Ramos (cell line): ENCODE data around the gene FAM117B.

Experiments
- in situ Hi-C: fragments of 300-500 bp; cut with MboI; formaldehyde crosslinking; loops from one replicate; pipeline ENCODE4 v1.14.3; 2022; ENCODE audit warnings: low sequenced_read_pairs; ENCODE audit not compliant: unreplicated experiment

Gene FAM117B

DNA sequence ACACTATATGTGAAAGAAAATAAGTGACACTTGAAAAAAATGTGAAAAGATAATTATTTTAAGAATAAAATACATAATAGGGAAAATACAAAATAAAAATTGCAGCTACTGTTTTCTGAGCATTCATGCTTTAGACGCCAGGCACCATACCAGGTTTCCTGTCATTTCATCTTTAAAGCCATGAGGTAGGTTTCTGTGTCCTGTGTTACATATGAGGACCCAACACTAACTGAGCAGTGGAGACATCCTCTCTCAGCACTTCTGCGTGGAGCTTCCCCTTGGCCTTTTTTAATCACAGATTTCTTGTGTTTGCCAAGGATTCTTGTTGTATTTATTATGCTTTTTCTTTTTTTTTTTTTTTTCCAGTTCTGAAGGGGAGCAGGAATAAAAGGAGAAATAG lies 117.3 kb downstream of the FAM117B start:
- in situ Hi-C loops = no loop called here

- in situ Hi-C loops = no loop called here
Measured at GRCh38 chr2:202754936-202755335, 120.2 kb downstream of the FAM117B start.

DNA sequence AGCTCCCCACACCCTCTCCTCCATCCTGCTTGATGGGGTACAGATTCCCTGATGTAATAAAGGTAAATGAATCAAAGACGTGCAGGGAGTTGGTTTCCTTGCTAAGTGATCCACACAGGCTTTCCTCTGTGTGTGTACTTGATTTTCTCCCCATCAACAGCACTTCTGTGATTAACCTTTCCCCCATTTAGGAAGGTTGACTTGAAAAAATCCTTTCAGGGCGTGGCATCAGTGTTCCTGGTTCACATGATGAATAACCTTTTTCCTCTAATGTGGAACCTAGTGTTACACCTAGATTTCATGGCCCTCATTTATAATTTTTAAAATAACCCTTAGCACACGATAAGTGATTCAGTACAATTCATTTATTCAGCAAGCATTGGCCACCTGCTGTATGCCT lies 121.8 kb downstream of the FAM117B start:
- in situ Hi-C loops = no loop called here

- in situ Hi-C loops = no loop called here
Measured at GRCh38 chr2:202757339-202757738, 122.6 kb downstream of the FAM117B start.

DNA sequence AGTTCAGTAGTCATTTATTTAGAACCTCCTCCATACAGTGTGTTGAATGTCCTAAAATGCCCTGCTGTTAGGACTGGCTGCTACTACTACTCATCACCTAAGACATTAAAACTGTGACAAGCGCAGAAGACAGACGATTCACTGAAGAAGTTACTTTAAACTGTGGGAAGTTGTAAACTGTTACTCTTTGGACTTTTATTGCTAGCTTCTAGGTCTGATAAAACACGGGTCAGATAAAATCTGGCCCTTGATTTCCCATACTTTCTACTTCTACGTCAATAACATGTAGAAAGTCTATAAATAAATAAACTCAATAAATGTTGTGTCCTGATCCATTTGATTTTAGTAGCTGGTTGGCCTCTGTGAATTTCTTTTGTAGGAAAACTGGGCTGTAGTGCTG lies 123.4 kb downstream of the FAM117B start:
- in situ Hi-C loops = no loop called here

DNA sequence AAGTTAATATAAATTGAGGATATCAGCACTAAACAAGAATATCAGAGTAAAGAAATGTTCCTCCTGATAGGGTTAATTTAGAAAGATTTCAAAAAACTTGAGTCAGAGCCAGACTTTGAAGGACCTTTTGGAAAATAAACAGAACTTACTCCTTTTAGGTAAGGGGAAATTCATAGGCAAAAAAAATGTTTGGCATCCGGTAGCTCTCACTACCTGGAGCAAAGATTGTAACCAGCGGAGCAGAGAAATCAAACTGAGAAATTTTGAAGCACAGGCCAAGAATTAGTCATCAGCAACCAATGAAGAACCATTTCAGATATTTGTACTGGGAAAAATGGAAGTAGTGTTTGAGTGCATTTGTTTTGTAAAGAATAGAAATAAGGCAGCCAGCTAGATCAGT lies 123.8 kb downstream of the FAM117B start:
- in situ Hi-C loops = no loop called here

DNA sequence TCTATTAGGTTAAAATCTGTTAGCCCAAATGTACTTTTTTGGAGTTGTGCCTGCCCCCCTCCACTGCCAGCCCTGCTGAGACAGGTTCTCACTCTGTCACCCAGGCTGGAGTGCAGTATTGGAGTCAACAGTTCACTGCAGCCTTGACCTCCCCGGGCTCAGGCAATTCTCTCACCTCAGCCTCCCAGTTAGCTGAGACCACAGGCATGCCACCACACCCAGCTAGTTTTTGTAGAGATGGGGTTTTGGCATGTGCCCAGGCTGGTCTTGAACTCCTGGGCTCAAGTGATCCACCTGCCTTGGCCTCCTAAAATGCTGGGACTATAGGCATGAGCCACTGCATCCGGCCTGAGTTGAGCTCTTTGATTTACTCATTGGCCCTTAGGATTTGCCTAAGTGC lies 126.1 kb downstream of the FAM117B start:
- in situ Hi-C loops = no loop called here

DNA sequence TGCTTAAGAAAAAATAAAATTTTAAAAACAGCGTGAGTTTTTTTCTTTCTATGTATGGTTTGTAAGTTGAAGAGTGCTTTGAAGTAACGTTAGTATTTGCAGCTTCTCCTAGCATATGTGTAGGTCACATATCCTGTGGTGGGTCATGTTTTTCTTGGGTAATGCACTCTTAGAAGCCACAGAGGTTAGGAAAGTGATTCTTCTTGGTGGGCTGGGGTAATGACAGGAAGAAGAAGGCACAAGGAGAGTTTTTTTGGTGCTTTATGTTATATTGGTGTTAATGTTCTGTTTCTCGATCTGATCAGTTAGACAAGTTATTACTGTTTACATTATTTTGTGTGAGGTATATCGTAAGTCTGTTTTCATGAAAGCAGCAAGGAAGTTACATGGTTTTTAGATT lies 127.8 kb downstream of the FAM117B start:
- in situ Hi-C loops = no loop called here

- in situ Hi-C loops = no loop called here
Measured at GRCh38 chr2:202763916-202764315, 129.1 kb downstream of the FAM117B start.

DNA sequence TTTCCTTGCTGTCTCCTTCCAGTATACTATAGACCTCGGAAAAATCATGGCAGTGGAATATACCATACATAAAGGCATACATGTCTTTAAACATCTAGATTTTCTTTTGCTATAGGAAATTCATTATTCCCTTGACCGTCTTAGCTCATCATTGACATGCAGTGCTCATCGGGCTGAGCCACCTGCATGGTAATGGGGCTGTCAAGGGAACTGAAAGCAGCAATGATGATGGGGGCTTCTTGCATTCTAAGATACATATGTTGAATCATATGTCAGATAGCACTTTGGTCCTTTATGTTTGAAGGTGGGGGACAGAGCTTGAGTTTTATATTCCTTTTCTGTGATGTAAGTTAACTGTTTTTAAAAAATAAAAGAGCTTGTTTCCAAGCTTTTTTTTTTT lies 130.2 kb downstream of the FAM117B start:
- in situ Hi-C loops = no loop called here

DNA sequence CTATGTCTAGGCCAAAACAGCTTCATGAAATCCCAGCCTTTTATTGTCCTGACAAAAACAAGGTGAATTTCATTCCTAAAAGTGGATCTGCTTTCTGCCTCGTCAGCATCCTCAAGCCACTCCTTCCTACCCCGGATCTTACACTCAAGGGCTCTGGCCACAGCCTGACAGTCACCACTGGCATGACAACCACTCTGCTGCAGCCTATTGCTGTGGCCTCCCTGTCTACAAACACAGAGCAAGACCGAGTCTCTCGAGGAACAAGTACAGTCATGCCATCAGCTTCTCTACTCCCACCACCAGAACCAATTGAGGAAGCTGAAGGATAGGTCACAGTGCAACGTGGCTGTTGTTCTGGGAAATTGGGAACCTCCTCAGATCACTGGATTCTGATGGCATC lies 130.7 kb downstream of the FAM117B start:
- in situ Hi-C loops = no loop called here

DNA sequence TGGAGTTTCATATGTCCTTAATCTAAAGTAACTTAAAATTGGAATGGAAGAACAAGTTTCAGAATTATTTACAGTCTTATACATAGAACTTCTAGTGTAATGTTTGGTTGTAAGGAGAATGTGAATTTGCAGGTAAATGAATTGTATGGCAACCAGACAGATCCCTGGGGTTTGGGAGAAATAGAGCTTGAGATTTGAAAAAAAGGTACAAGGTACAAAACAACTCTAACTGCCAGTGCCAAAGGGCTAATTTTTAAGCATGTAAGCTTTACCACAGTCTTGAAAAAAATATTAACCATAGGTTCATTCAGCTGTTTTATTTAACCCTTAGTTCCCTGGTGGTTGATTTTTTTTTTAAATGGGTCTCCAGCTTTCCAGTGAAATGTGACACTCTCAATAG lies 133.5 kb downstream of the FAM117B start:
- in situ Hi-C loops = no loop called here

DNA sequence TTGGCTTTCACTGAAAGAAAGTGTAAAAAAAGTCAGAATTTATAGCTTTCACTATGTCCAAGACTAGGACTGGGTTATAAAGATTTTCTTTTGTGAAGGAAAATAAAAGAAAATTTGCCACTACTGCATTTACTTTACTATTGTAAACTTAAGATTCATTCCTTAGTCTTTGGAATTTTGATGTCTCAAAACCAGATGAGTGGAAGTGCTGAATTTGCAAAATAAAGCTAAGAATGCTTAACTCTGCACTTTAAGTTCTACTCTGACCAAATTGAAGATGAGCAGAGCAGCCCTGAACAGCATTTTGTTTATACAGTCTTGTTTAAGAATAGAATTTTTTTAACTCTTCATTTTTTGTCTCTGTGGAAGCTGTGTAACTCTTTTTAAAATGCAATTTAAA lies 134.4 kb downstream of the FAM117B start:
- in situ Hi-C loops = no loop called here

GRCh38 chr2:202771336-202771735 lies 136.6 kb downstream of the FAM117B start:
- in situ Hi-C loops = no loop called here

- in situ Hi-C loops = no loop called here
Measured at GRCh38 chr2:202771741-202772460, 137.1 kb downstream of the FAM117B start.

- in situ Hi-C loops = no loop called here
Measured at GRCh38 chr2:202773301-202773973, 138.7 kb downstream of the FAM117B start.

GRCh38 chr2:202774104-202774503 lies 139.3 kb downstream of the FAM117B start:
- in situ Hi-C loops = no loop called here

- in situ Hi-C loops = no loop called here
Measured at GRCh38 chr2:202778217-202778616, 143.4 kb downstream of the FAM117B start.

GRCh38 chr2:202780514-202781021 lies 145.8 kb downstream of the FAM117B start:
- in situ Hi-C loops = no loop called here

DNA sequence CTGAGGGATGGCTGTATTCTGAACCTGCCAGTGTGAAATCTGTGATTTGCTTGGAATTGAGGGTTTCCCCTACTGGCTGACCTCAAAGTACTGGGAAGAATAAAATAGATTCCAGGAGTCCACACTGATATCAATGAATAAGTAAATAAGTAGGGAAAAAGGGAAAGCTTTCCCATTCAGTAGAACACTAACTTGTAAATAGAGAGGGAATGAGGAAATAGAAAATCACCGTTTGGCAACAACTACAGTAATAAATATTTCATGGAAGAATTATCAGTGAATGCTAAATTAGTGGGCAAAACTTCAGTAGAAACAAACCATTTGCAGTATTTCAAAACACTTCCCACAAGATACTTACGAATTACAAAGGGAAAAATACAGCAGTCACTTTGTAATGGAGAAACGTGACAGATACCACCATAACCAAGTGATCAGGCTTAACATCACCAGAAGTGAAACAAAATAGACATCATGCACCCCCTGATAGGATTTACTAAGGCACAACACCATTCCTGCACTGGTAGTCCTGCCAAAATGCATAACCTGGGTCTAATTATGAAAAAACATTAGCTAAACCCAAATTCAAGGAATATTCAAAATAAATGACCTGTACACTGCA lies 148.3 kb downstream of the FAM117B start:
- in situ Hi-C loops = no loop called here

DNA sequence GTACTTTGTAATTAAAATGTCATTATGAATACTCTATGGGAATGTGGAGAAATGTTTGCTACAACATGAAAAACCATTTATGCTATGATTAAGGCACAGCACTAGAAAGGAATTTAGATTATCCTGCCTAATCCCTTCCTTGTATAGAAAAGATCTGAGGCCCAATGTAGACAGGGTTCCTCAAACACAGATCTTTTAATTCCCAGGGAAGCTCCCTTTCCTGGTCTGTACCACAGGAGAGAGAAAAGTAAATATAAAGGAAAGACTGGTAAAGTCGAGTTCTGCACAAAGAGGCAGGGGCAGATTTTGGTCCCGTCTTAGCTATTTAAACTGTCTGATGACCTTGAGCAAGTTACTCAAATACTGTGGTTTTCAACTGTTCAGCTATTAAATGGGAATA lies 152.1 kb downstream of the FAM117B start:
- in situ Hi-C loops = no loop called here
